SK-N-SH (cell line): Measurements from ENCODE around the gene IFITM1.

Experiments used
- CTCF ChIP-seq: fragments of 200-600 bp; sonication (generic); IDR thresholded peaks from 2 replicates; pipeline ENCODE4 v1.6.1; 2017; ENCODE audit warnings: antibody characterized with exemption, mild to moderate bottlenecking, moderate library complexity
- EZH2phosphoT487 ChIP-seq: fragments of 200-600 bp; sonication (generic); IDR thresholded peaks from 2 replicates; pipeline ENCODE4 v1.6.1; 2017; ENCODE audit warnings: low read depth, mixed run types, mild to moderate bottlenecking, antibody characterized with exemption, moderate library complexity, borderline replicate concordance

GRCh38 chr11:340539-341512, 27.0 kb downstream of the IFITM1 start:
- no peak for TF ChIP-seq CTCF
- no peak for TF ChIP-seq EZH2phosphoT487
